NCI-H526 treated with DMSO at 0.1 percent for 48 hours (cell line): Measurements from ENCODE around the gene RHOH.

ENCODE experiments used
- DNase-seq: peaks from one replicate; lab custom pipeline; 2025; lab: John Stamatoyannopoulos, UW

The RHOH gene

DNA sequence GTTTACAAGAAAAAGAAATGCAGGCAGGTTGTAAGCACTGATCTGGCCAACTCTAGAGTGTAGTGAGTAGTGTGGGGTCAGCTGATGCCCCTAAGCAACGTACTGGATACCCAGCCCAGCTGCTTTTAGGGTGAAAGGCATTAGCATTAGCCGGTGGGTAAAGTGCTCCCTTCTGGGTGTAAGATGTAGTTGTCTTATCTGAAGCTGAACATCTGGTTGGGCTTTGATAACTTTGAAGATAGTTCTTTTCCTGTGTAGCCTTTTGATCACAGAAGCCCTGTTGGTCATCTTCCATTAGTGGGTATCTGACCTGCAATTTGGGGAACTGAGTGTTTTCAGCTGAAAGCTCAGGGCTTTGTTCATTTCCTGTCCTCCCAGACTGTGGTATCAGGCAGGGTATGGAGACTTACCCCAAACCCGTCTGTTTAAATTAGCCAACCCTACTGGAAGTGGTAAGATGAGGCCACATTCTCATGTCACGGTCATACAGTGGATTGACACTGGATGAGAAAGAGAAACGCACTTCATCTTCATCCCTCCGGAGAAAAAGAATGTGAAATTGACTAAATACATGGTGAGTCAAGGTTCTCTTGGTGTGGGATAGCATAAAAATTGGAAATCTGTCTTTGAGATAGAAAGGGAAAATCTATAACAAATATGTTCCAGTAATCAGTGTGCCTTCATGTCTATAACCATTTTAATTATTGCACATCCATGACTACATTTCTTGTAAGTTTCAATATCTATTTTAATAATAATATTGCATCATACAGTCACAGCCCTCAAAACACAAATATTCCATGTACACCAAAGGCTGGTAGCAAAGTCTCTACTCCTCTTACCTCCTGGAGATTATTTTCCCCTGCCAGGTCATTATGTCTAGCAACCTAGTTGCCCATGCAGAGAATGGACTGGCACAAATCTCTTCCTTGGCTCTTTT lies 8.7 kb downstream of the RHOH start:
- DNase-seq, result no peak

- no peak for DNase-seq
Observed at GRCh38 chr4:40206426-40206825, 9.6 kb downstream of the RHOH start.

DNA sequence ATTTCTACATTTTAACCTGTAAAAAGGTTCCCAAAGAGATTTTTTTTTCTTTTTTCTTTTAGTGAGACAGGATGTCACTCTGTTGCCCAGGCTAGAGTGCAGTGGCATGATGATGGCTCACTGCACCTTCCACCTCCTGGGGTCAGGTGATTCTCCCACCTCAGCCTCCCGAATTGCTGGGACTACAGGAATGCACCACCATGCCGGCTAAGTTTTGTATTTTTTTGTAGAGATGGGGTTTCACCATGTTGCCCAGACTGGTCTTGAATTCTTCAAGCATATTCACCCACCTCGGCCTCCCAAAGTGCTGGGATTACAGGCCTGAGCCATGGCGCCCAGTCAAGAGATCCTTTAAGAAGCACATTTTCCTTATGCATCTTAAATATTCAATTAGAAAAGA lies 12.6 kb downstream of the RHOH start:
- DNase-seq, result no peak

GRCh38 chr4:40210776-40211175 lies 13.9 kb downstream of the RHOH start:
- DNase-seq, result no peak

DNA sequence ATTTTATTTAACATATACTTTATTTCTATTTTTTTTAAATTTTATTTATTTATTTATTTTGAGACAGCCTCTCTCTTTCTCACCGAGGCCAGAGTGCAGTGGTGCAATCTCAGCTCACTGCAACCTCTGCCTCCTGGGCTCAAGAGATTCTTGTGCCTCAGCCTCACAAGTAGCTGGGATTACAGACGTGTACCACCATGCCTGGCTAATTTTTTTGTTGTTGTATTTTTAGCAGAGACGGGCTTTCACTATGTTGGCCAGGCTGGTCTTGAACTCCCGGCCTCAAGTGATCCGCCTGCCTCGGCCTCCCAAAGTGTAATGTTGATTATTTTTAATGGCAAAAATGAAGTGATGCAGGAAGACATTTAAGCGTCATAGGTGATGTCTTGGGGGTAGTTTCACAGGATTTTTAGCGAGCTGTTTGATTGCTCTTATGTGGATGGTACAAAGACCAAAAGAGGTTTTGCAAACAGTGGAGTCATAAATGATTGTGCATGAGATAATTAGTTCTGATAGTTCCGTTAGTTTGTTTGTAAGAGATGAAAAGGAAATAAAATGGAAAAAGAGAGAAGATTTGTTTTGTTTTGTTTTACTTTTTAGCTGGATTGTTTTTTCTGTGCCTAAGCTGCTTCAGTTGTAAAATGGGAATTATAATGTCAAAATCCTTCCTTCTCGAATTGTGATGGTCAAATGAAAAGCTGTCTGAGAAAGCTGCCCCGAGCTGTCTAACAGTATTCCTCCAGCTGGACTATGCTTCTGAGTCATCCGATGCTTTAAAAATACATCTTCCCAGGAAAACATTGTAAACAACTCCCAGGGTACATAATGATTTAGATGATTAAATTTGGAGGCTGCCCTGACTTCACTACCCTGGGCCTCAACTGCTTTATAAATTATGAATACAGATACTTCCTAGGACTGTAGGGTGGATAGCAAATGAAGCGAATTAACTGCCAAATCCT lies 14.7 kb downstream of the RHOH start:
- no peak for DNase-seq

GRCh38 chr4:40212674-40213527 lies 16.1 kb downstream of the RHOH start:
- no peak for DNase-seq

GRCh38 chr4:40214038-40214437 lies 17.2 kb downstream of the RHOH start:
- DNase-seq, result no peak

DNA sequence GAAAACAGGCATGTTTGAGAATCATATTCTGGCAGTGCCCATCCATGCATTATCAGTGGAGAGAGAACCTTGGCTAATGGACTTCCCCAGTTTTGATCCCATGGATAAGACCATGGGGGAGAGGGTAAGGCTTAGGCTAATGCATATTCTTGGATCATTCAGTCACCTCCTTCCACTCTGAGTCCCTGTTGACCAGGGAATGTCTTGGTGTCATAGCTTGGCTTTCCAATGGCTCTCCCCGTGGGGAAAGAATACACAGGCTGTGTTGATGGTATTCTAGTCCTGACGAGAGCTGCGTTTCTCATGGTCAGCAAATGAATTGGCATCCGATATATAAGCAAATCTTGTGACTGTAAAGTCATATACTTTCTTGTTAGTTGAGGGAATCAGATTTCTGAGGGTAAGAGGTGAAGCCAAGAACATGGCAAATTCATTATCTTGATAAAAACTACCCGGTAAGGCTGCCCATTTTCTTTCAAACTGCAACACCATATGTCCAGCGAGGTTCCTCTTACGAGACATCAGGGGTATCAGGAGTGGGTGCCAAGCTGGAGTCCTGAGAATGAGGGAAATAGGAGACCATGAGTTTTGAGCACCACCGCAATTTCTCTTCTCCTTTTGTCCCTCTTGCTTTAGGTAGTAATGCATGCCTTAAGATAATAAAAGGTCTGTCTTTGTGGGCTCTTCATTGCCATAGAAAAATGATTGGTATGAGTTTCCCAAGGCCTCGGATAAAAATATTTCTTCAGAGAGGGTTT lies 18.0 kb downstream of the RHOH start:
- DNase-seq, result no peak

GRCh38 chr4:40216622-40217366 lies 20.0 kb downstream of the RHOH start:
- DNase-seq, result no peak

DNA sequence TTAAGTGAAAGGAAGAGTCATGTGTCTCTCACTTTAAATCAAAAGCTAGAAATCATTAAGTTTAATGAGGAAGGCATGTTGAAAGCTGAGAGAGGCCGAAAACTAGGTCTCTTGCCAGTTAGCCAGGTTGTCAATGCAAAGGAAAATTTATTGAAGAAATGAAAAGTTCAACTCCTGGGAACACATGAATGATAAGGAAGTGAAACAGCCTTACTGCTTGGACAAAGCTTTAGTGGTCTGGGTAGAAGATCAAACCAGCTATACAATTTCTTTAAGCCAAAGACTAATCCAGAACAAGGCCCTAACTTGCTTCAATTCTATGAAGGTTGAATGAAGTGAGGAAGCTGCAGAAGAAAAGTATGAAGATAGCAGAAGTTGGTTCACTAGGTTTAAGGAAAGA lies 24.9 kb downstream of the RHOH start:
- no peak for DNase-seq

DNA sequence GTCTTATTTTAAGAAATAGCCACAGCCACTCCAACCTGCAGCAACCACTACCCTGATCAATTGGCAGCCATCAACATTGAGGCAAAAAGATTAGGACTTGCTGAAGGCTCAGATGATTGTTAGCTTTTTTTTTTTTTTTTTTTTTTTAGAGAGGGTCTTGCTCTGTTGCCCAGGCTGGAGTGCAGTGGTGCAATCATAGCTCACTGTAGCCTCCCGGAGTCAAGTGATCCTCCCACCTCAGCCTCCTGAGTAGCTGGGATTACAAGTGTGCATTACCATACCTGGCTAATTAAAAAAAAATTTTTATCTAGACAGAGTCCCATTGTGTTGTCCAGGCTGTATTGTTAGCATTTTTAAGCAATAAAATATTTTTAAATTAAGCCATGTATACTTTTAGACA lies 26.5 kb downstream of the RHOH start:
- no peak for DNase-seq

DNA sequence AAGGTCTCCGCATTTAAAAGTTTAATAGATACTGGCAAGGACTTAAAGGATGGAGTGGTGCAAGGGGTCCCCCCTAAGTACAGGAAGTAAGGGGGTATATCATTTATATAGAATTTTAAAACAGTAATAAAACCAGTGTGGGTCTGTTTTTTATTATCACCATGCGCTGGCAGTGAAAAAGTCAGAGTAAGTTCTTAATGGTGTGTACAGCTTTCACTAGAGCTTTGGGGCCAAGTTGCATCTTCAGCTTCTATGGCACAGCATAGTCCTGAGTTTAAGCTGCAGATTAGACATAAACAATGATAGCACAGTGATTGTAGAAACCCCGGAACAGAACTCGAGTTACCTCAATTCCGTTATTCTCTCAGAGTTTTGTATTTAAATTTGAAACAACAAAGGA lies 27.6 kb downstream of the RHOH start:
- DNase-seq, result no peak

DNA sequence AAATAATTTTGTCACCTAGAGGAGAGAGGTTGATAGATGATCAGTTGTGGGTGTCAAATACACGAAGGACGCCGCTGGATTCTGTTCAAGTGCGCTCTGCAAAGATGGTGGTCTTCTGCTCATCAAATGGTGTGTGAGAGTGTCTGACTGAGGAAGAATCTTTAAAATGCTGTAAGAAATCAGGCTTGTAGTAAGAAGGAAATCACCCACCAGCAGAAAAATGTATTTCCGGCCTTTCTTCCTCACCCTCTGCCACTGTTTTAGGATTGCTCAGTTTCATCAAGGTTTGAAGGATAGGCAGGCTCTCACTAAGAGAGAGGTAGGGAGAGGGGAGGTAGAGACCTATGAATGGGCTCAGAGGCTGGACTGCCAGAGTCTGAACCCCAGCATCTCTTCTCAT lies 28.7 kb downstream of the RHOH start:
- no peak for DNase-seq

DNA sequence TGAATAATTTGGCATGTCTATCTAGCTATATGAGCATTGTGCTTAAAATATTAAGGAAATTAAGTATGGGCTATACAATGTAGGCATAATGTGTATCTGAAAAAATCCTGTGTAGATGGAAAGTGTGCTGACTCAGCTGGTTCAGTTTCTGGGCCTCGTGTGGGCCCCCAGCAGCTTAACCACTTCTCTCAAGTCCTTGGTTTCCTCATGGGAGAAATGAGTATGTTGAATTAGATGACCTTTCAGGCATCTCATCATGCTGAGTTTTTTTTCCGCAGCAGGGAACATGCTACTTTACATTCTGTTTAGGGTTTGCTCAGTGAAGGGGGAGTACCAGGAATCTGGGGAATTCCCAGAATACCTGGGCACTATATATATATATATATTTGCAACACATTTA lies 30.5 kb downstream of the RHOH start:
- DNase-seq, result peak; percentile 36

DNA sequence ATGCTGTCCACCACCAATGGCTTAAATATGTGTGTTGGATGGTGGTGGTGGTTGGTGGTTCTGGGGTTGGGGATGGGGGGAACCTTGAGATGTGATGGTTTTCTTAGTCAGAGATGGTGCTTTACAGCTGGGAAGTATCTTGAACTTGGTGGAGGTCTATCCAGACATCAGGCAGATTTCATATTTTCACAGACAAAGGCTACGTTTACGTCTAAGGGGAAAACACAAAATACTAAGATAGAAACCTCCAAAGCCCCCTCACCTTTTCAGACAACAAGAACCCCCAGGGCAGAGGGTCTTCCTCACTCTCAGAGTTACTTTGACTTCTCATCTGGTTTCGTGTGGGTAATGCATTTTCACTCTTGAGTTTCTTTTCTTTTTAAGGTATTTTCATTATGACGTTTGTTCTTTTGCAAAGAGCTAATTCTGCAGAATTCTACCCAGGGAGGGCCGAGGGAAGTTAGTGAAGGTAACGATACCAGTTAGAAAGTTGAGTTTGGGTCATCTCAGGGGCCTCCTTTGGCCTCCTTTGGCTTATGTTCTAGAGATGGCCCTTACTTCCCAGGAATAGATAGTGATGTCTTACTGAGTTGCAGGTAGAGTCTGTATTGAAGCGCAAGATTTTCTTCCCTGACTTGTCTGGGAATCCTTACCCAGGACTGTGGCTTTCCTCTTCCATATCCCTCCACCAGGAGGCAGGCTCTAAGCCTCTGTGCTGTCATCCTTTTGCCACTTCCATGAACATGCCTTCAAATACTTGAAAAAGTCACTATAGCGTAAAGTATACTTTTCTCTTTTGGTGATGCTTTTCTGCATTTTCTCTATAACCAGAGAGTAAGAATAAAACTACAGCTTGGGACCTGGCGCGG lies 31.9 kb downstream of the RHOH start:
- no peak for DNase-seq

GRCh38 chr4:40231316-40231863 lies 34.6 kb downstream of the RHOH start:
- no peak for DNase-seq

GRCh38 chr4:40232610-40233009 lies 35.8 kb downstream of the RHOH start:
- no peak for DNase-seq

GRCh38 chr4:40233227-40233626 lies 36.4 kb downstream of the RHOH start:
- no peak for DNase-seq

DNA sequence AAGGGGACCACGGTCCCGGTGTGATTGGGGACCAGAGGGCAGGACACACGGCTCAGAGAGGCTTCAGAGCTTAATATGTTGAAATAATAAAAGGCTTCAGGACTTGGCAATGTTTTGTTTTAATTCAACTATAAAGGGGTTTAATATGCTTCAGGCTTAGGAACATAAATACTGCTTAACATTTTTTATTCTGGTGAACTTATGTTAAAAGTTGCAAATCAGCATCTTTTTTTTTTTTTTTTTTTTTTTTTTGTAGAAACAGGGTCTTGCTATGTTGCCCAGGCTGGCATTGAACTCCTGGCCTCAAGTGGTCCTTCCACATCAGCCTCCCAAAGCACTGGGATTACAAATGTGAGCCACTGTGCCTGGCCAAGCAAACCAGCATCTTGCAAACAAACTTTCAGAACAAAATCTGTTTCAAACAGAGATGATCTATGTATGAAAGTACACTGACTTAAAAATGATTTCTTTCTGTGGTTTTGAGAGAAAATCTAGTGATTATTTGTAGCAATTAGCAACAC lies 37.7 kb downstream of the RHOH start:
- DNase-seq, result no peak
